ENCODE measurements around the gene PRDM15. TPM values are rescaled to one million over a fixed set of nuclear protein-coding genes. Genes with fewer than 3 reads are reported as not detected.

Gene PRDM15
- total and polyA plus RNA-seq, 8 donors: 6.2 to 10.0 (median 7.3) TPM

- no peaks in the 10 kb centered on the region for H3K27me3 ChIP-seq
- no peak for TF ChIP-seq CTCF (IDR thresholded peaks at IDR 0.05)
- no peaks in the 10 kb centered on the region for H3K4me1 ChIP-seq
- DNase-seq (no peak), ATAC-seq (no peak)
- intact Hi-C loops (cut with DNase I): no loop called here
- no peak overlapping the region for H3K4me3 ChIP-seq
- peaks cover 0 to 11% of the 10 kb centered on the region in 2 donors for H3K9me3 ChIP-seq
- H3K27ac ChIP-seq: no peak overlapping the region
- peaks cover 0 to 42% of the 10 kb centered on the region in 2 donors for H3K36me3 ChIP-seq
Measured at GRCh38 chr21:41840880-41841279, 38.3 kb downstream of the PRDM15 start.

GRCh38 chr21:41839387-41840000, 39.6 kb downstream of the PRDM15 start:
- Histone ChIP-seq H3K27me3 (no peaks in the 10 kb centered on the region), H3K4me3 (no peak overlapping the region), H3K27ac (no peak overlapping the region), H3K9me3 (peaks cover 0 to 11% of the 10 kb centered on the region in 2 donors), H3K36me3 (peaks cover 0 to 53% of the 10 kb centered on the region in 2 donors), H3K4me1 (no peaks in the 10 kb centered on the region)
- intact Hi-C loops (cut with DNase I): no loop called here
- TF ChIP-seq CTCF (IDR thresholded peaks at IDR 0.05): no peak
- ATAC-seq (no peak), DNase-seq (peak in 1 of 4 donors; percentile 10)

GRCh38 chr21:41837756-41838297, 41.3 kb downstream of the PRDM15 start:
- ATAC-seq: no peak
- peaks cover 0 to 58% of the 10 kb centered on the region in 2 donors for H3K36me3 ChIP-seq
- TF ChIP-seq CTCF (IDR thresholded peaks at IDR 0.05): no peak
- intact Hi-C loops (cut with DNase I): no loop called here
- no peaks in the 10 kb centered on the region for H3K4me1 ChIP-seq
- H3K4me3 ChIP-seq: no peak overlapping the region
- no peak overlapping the region for H3K27ac ChIP-seq
- peaks cover 0 to 11% of the 10 kb centered on the region in 2 donors for H3K9me3 ChIP-seq
- no peak for DNase-seq
- no peaks in the 10 kb centered on the region for H3K27me3 ChIP-seq

- Histone ChIP-seq H3K27me3 (no peaks in the 10 kb centered on the region), H3K4me1 (no peaks in the 10 kb centered on the region), H3K36me3 (peaks cover 0 to 58% of the 10 kb centered on the region in 2 donors), H3K9me3 (peaks cover 0 to 11% of the 10 kb centered on the region in 2 donors), H3K4me3 (no peak overlapping the region), H3K27ac (no peak overlapping the region)
- ATAC-seq (no peak), DNase-seq (peak in 1 of 4 donors; percentile 19)
- no peak for TF ChIP-seq CTCF (IDR thresholded peaks at IDR 0.05)
- intact Hi-C loops (cut with DNase I): no loop called here
Measured at GRCh38 chr21:41836166-41837015, 42.8 kb downstream of the PRDM15 start.

GRCh38 chr21:41835711-41836154, 43.4 kb downstream of the PRDM15 start:
- H3K27me3 ChIP-seq: no peaks in the 10 kb centered on the region
- no peak for ATAC-seq
- peak in 2 of 4 donors; percentile 25 to 59 for DNase-seq
- peaks cover 0 to 4% of the 10 kb centered on the region in 2 donors for H3K9me3 ChIP-seq
- intact Hi-C loops (cut with DNase I): no loop called here
- H3K4me1 ChIP-seq: no peaks in the 10 kb centered on the region
- TF ChIP-seq CTCF (IDR thresholded peaks at IDR 0.05): no peak
- H3K4me3 ChIP-seq: no peak overlapping the region
- H3K36me3 ChIP-seq: peaks cover 0 to 58% of the 10 kb centered on the region in 2 donors
- no peak overlapping the region for H3K27ac ChIP-seq

Measured in left lung (tissue), 10 donors.